Measurements from ENCODE around the gene DCTN1.

DNA sequence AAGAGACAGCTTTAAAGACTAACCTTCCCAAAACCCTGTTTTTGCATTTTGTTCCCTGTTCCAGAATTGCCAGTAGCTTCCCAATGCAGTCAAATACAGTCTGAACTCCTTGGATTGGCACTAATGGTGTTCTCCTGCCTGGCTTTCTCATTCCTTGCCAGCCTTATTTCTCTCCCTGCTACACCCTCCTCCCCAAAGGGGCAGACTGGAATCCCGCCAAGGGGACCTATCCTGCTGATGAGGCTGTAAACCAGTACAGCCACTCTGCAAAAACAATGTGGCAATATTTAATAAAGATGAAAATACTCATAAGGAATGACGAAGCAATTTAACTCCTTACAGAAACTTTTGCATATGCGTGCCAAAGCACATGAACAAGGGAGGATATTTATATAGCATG lies 32.4 kb downstream of the DCTN1 start:
- TF ChIP-seq POLR2A (IDR thresholded peaks at IDR 0.05) (no peak), POLR2AphosphoS5 (IDR thresholded peaks at IDR 0.05) (no peak), EP300 (IDR thresholded peaks at IDR 0.05) (no peak)
- TF ChIP-seq, protein P1, sequence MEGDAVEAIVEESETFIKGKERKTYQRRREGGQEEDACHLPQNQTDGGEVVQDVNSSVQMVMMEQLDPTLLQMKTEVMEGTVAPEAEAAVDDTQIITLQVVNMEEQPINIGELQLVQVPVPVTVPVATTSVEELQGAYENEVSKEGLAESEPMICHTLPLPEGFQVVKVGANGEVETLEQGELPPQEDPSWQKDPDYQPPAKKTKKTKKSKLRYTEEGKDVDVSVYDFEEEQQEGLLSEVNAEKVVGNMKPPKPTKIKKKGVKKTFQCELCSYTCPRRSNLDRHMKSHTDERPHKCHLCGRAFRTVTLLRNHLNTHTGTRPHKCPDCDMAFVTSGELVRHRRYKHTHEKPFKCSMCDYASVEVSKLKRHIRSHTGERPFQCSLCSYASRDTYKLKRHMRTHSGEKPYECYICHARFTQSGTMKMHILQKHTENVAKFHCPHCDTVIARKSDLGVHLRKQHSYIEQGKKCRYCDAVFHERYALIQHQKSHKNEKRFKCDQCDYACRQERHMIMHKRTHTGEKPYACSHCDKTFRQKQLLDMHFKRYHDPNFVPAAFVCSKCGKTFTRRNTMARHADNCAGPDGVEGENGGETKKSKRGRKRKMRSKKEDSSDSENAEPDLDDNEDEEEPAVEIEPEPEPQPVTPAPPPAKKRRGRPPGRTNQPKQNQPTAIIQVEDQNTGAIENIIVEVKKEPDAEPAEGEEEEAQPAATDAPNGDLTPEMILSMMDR (IDR thresholded peaks at IDR 0.05) = no peak

Measured in stomach (tissue), 4 donors.